RWPE2 (cell line): ENCODE measurements around the gene CIAO2A.

ENCODE experiments used
- ATAC-seq: fragments of 200-7000 bp; cut with Tn5 transposase; 3 replicates; pipeline ENCODE4 v1.9.1; 2021; ENCODE audit warnings: low read depth
- DNase-seq: peaks from one replicate; pipeline ENCODE4 v3.0.0-alpha.2; 2020; ENCODE audit warnings: low spot score
- H3K27ac ChIP-seq: fragments of 450-650 bp; 2 replicates; pipeline ENCODE4 v1.5.1; 2017; ENCODE audit warnings: mild to moderate bottlenecking; ENCODE audit not compliant: poor library complexity, severe bottlenecking
- H3K27me3 ChIP-seq: fragments of 250-450 bp; sonication (Bioruptor Pico); 2 replicates; pipeline ENCODE4 v1.5.1; 2021; ENCODE audit warnings: mild to moderate bottlenecking, moderate library complexity; ENCODE audit not compliant: insufficient read depth, poor library complexity, severe bottlenecking
- H3K36me3 ChIP-seq: fragments of 250-450 bp; sonication (Bioruptor Pico); 2 replicates; pipeline ENCODE4 v1.5.1; 2020; ENCODE audit warnings: low read depth, mild to moderate bottlenecking, moderate library complexity
- H3K4me1 ChIP-seq: fragments of 250-450 bp; sonication (Bioruptor Pico); 2 replicates; pipeline ENCODE4 v1.5.1; 2021; ENCODE audit warnings: mild to moderate bottlenecking, moderate library complexity; ENCODE audit not compliant: insufficient read depth, poor library complexity, severe bottlenecking
- H3K4me3 ChIP-seq: fragments of 250-450 bp; sonication (Bioruptor Pico); 2 replicates; pipeline ENCODE4 v1.5.1; 2021; ENCODE audit warnings: mild to moderate bottlenecking, moderate library complexity; ENCODE audit not compliant: severe bottlenecking
- H3K9me3 ChIP-seq: fragments of 250-450 bp; sonication (Bioruptor Pico); 2 replicates; pipeline ENCODE4 v1.5.1; 2021; ENCODE audit warnings: mild to moderate bottlenecking, moderate library complexity; ENCODE audit not compliant: severe bottlenecking
- CTCF ChIP-seq: fragments of 450-650 bp; IDR thresholded peaks from one replicate; pipeline ENCODE4 v1.5.1; 2017; ENCODE audit warnings: mild to moderate bottlenecking, moderate library complexity; ENCODE audit not compliant: poor library complexity, severe bottlenecking

CIAO2A gene

GRCh38 chr15:64137226-64137833, 43.7 kb upstream of the CIAO2A start:
- peak; percentile 9; the same call in 2 of the 3 replicates for ATAC-seq

GRCh38 chr15:64136347-64136746, 42.7 kb upstream of the CIAO2A start:
- no peak overlapping the region for H3K4me3 ChIP-seq
- H3K4me1 ChIP-seq: no peaks in the 10 kb centered on the region
- TF ChIP-seq CTCF: no peak
- DNase-seq: no peak
- H3K27me3 ChIP-seq: no peaks in the 10 kb centered on the region
- peaks cover 81% of the 10 kb centered on the region for H3K36me3 ChIP-seq
- H3K9me3 ChIP-seq: no peaks in the 10 kb centered on the region
- no peak for ATAC-seq
- H3K27ac ChIP-seq: no peak overlapping the region

More at GRCh38 chr15:64137226-64137833, 43.7 kb upstream of the CIAO2A start:
- no peak overlapping the region for H3K4me3 ChIP-seq
- H3K4me1 ChIP-seq: no peaks in the 10 kb centered on the region
- no peak overlapping the region for H3K27ac ChIP-seq
- DNase-seq: no peak
- peaks cover 72% of the 10 kb centered on the region for H3K36me3 ChIP-seq
- H3K27me3 ChIP-seq: no peaks in the 10 kb centered on the region
- no peak for TF ChIP-seq CTCF
- H3K9me3 ChIP-seq: no peaks in the 10 kb centered on the region

GRCh38 chr15:64134345-64134829, 40.7 kb upstream of the CIAO2A start:
- H3K9me3 ChIP-seq: no peaks in the 10 kb centered on the region
- DNase-seq (peak; percentile 81), ATAC-seq (no peak)
- no peak overlapping the region for H3K27ac ChIP-seq
- H3K36me3 ChIP-seq: peaks cover 94% of the 10 kb centered on the region
- no peaks in the 10 kb centered on the region for H3K4me1 ChIP-seq
- no peaks in the 10 kb centered on the region for H3K27me3 ChIP-seq
- H3K4me3 ChIP-seq: no peak overlapping the region
- no peak for TF ChIP-seq CTCF

GRCh38 chr15:64133623-64134344, 40.1 kb upstream of the CIAO2A start:
- DNase-seq: no peak
- no peaks in the 10 kb centered on the region for H3K27me3 ChIP-seq
- H3K9me3 ChIP-seq: no peaks in the 10 kb centered on the region
- H3K27ac ChIP-seq: no peak overlapping the region
- no peak for TF ChIP-seq CTCF
- ATAC-seq: no peak; the same call in 2 of the 3 replicates
- no peak overlapping the region for H3K4me3 ChIP-seq
- peaks cover 97% of the 10 kb centered on the region for H3K36me3 ChIP-seq
- no peaks in the 10 kb centered on the region for H3K4me1 ChIP-seq

- TF ChIP-seq CTCF: no peak
- no peak for ATAC-seq
- Histone ChIP-seq H3K36me3 (peaks cover 99% of the 10 kb centered on the region), H3K27me3 (no peaks in the 10 kb centered on the region), H3K4me1 (no peaks in the 10 kb centered on the region), H3K9me3 (no peaks in the 10 kb centered on the region), H3K27ac (no peak overlapping the region), H3K4me3 (no peak overlapping the region)
- no peak for DNase-seq
These were observed 38.6 kb upstream of the CIAO2A start for GRCh38 chr15:64132217-64132616.
